ENCODE results near the gene SLC37A1. TPM values are rescaled to one million over a fixed set of nuclear protein-coding genes. Genes with fewer than 3 reads are reported as not detected.
A peak's percentile ranks its signal among the peaks of the same experiment; 100 is the strongest.

The SLC37A1 gene
- total RNA-seq, 2 donors from 2014 or later, result 17.2 to 22.5 TPM

DNA sequence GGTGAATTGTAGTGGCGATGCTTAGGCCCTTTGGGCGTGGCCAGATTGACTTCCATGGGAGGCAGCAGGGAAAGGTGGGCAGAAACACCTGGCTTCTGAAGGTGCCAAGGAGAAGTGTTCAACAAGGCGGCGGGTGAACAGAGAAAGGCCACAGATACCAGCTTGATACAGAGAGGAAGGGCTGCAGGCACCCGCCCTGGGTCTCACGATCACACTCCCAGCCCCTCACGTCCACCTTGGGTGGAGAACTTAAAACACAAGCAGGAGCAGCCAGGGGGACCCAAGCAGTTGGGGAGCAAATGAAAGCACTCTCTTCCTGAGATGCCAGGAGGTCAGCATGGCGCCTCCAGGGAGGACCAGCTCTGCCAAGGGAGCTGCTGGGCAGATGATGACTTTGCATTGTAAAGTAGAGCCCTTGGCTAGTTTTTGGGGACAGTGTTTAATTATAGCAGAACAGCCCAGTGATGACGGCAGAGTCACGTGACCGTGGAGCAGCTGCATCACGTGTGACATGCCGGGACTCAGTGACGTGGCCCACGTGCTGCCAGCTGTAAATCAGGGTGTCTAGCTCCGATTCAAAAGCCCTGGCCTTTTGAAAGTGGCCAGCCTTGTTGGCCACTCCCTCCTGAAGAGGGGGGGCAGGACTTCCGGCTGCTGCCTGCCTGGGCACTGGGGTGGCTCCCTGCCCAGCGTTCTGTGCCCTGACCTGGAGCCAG, 19.0 kb downstream of the SLC37A1 start:
- H3K36me3 Mint-ChIP-seq, result no peaks in the 10 kb centered on the region
- H3K9me3 Mint-ChIP-seq, result no peaks in the 10 kb centered on the region
- H3K4me3 Mint-ChIP-seq, result no peak overlapping the region
- peaks cover 22 to 23% of the 10 kb centered on the region in 2 donors for H3K4me1 Mint-ChIP-seq (ENCODE audit: low read depth in 2 of 2)
- DNase-seq (ENCODE audit: low spot score), result peak; percentile 46
- H3K27ac Mint-ChIP-seq, result peak overlapping the region in 1 of 2 donors; percentile 73
- no peaks in the 10 kb centered on the region for H3K27me3 Mint-ChIP-seq
- no peak for ATAC-seq

GRCh38 chr21:42533306-42533962, 19.8 kb downstream of the SLC37A1 start:
- ATAC-seq (no peak), DNase-seq (ENCODE audit: low spot score) (no peak)
- H3K27ac Mint-ChIP-seq, result no peak overlapping the region
- H3K36me3 Mint-ChIP-seq, result no peaks in the 10 kb centered on the region
- H3K27me3 Mint-ChIP-seq, result no peaks in the 10 kb centered on the region
- no peak overlapping the region for H3K4me3 Mint-ChIP-seq
- H3K4me1 Mint-ChIP-seq (ENCODE audit: low read depth in 2 of 2), result peaks cover 14 to 17% of the 10 kb centered on the region in 2 donors
- no peaks in the 10 kb centered on the region for H3K9me3 Mint-ChIP-seq

GRCh38 chr21:42533963-42534355, 20.3 kb downstream of the SLC37A1 start:
- ATAC-seq (no peak), DNase-seq (ENCODE audit: low spot score) (no peak)
- no peaks in the 10 kb centered on the region for H3K9me3 Mint-ChIP-seq
- peaks cover 13 to 17% of the 10 kb centered on the region in 2 donors for H3K4me1 Mint-ChIP-seq (ENCODE audit: low read depth in 2 of 2)
- H3K27ac Mint-ChIP-seq, result no peak overlapping the region
- no peak overlapping the region for H3K4me3 Mint-ChIP-seq
- H3K36me3 Mint-ChIP-seq, result no peaks in the 10 kb centered on the region
- no peaks in the 10 kb centered on the region for H3K27me3 Mint-ChIP-seq

GRCh38 chr21:42534421-42535378, 21.0 kb downstream of the SLC37A1 start:
- Mint-ChIP-seq H3K36me3 (no peaks in the 10 kb centered on the region), H3K4me1 (ENCODE audit: low read depth in 2 of 2) (peaks cover 11 to 13% of the 10 kb centered on the region in 2 donors), H3K9me3 (no peaks in the 10 kb centered on the region), H3K27ac (no peak overlapping the region), H3K27me3 (no peaks in the 10 kb centered on the region), H3K4me3 (no peak overlapping the region)
- DNase-seq (ENCODE audit: low spot score) (no peak), ATAC-seq (no peak)

GRCh38 chr21:42535602-42536171, 22.0 kb downstream of the SLC37A1 start:
- H3K4me3 Mint-ChIP-seq, result no peak overlapping the region
- DNase-seq (ENCODE audit: low spot score) (peak; percentile 48), ATAC-seq (no peak)
- no peaks in the 10 kb centered on the region for H3K9me3 Mint-ChIP-seq
- no peaks in the 10 kb centered on the region for H3K36me3 Mint-ChIP-seq
- peaks cover under 1 to 7% of the 10 kb centered on the region in 2 donors for H3K4me1 Mint-ChIP-seq (ENCODE audit: low read depth in 2 of 2)
- H3K27me3 Mint-ChIP-seq, result no peaks in the 10 kb centered on the region
- no peak overlapping the region for H3K27ac Mint-ChIP-seq

GRCh38 chr21:42536601-42537000, 22.9 kb downstream of the SLC37A1 start:
- Mint-ChIP-seq H3K27me3 (no peaks in the 10 kb centered on the region), H3K4me3 (no peak overlapping the region), H3K4me1 (ENCODE audit: low read depth in 2 of 2) (peaks cover 0 to 6% of the 10 kb centered on the region in 2 donors), H3K9me3 (no peaks in the 10 kb centered on the region), H3K36me3 (no peaks in the 10 kb centered on the region), H3K27ac (no peak overlapping the region)
- DNase-seq (ENCODE audit: low spot score), result peak; percentile 37
- no peak for ATAC-seq

DNA sequence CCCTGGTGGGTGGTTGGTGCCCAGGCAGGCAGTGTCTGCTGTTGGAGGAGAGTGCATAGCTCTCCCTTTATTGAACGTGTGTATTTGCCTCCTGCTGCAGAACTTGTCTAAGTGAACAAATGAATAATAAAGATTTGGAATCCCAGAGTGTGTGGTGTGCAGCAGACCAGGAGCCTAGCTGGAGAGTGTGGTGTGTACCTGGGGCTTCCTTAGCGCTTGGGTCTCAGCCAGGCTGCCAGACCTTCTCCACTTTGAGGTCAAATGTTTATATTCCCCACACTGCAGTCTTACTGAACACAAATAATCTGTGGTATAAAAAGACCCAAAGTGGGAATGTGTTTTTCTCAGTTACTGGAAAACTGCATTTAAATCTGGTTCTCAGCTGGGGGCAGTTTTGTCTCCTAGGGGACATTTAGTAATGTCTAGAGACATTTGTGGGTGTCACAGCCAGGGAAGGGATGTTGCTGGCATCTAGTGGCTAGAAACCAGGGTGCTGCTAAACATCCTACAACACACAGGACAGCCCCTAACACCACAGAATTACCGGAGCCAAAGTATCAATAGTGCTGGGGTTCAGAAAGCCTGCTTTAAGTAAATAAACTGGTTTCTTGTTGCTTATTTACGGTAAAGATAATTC, 23.6 kb downstream of the SLC37A1 start:
- H3K4me3 Mint-ChIP-seq, result no peak overlapping the region
- H3K36me3 Mint-ChIP-seq, result no peaks in the 10 kb centered on the region
- H3K4me1 Mint-ChIP-seq (ENCODE audit: low read depth in 2 of 2), result peaks cover 0 to 6% of the 10 kb centered on the region in 2 donors
- H3K9me3 Mint-ChIP-seq, result no peaks in the 10 kb centered on the region
- no peak overlapping the region for H3K27ac Mint-ChIP-seq
- DNase-seq (ENCODE audit: low spot score) (peak; percentile 25), ATAC-seq (no peak)
- no peaks in the 10 kb centered on the region for H3K27me3 Mint-ChIP-seq

DNA sequence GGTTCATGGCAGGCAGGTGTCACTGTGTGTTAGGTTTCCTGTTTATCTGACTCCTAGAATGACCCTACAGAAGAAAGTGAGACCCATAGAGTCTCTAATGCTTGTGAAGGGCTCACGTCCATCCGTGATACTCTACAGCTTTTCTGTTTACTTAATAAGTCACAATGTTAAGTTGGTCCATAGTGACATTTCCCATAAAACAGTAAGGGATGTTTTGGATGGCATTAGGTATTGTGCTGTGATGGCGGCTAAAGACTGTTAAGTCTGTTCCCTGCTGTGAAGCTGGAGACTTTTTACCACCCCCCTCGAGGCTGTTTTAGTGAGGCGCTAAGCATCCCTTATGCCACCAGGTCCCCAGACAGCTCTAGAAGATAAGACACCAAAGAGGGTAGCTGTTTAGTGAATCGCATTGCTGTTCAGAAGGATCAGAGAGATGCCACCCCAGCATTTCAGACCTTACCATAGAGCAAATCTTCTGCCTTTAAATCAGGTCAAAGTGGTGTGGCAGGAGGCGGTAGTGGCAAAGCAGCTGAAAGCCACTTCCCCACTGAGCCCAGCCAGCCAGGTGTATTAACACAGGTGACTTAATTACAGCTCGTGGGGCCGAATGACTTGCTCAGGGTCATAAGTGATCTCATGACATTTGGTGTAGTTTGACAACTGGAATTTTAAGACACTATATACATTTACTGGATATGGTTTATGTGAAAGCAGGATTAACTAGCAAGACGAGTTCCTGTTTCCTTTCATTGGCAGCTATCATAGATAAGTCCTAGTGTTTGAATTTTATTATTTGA, 25.0 kb downstream of the SLC37A1 start:
- ATAC-seq, result no peak
- Mint-ChIP-seq H3K4me1 (ENCODE audit: low read depth in 2 of 2) (peaks cover 0 to 4% of the 10 kb centered on the region in 2 donors), H3K36me3 (no peaks in the 10 kb centered on the region), H3K27ac (no peak overlapping the region), H3K27me3 (no peaks in the 10 kb centered on the region), H3K4me3 (no peak overlapping the region), H3K9me3 (no peaks in the 10 kb centered on the region)
- DNase-seq (ENCODE audit: low spot score), result no peak

GRCh38 chr21:42539342-42539741, 25.7 kb downstream of the SLC37A1 start:
- peaks cover 0 to 4% of the 10 kb centered on the region in 2 donors for H3K4me1 Mint-ChIP-seq (ENCODE audit: low read depth in 2 of 2)
- H3K27ac Mint-ChIP-seq, result no peak overlapping the region
- H3K27me3 Mint-ChIP-seq, result no peaks in the 10 kb centered on the region
- no peaks in the 10 kb centered on the region for H3K9me3 Mint-ChIP-seq
- DNase-seq (ENCODE audit: low spot score) (no peak), ATAC-seq (no peak)
- H3K36me3 Mint-ChIP-seq, result no peaks in the 10 kb centered on the region
- no peak overlapping the region for H3K4me3 Mint-ChIP-seq

DNA sequence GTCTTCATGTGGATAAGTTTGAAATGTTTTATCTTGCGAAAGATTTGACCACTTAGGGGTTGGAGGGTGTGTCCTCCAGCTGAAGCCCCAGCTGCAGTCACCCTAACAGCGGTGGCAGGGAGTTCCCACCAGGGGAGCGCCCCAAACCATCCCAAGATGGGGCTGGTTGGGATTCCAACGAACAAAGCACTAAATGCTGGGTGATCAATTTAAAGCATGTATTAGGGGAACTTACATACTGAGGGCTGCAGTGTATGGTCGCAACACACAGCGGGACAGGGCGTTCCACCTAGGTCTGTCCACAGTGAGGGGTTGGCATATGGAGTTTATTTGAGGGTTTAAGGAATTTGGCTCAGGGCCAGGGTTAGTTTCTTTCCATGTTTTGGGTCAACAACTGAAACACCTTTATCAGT, 26.3 kb downstream of the SLC37A1 start:
- no peaks in the 10 kb centered on the region for H3K27me3 Mint-ChIP-seq
- ATAC-seq (no peak), DNase-seq (ENCODE audit: low spot score) (no peak)
- H3K9me3 Mint-ChIP-seq, result no peaks in the 10 kb centered on the region
- no peak overlapping the region for H3K4me3 Mint-ChIP-seq
- peaks cover 1 to 8% of the 10 kb centered on the region in 2 donors for H3K4me1 Mint-ChIP-seq (ENCODE audit: low read depth in 2 of 2)
- no peak overlapping the region for H3K27ac Mint-ChIP-seq
- no peaks in the 10 kb centered on the region for H3K36me3 Mint-ChIP-seq

GRCh38 chr21:42540396-42540795, 26.7 kb downstream of the SLC37A1 start:
- H3K9me3 Mint-ChIP-seq, result no peaks in the 10 kb centered on the region
- H3K27me3 Mint-ChIP-seq, result no peaks in the 10 kb centered on the region
- no peak overlapping the region for H3K27ac Mint-ChIP-seq
- DNase-seq (ENCODE audit: low spot score) (no peak), ATAC-seq (no peak)
- H3K36me3 Mint-ChIP-seq, result no peaks in the 10 kb centered on the region
- H3K4me3 Mint-ChIP-seq, result no peak overlapping the region
- H3K4me1 Mint-ChIP-seq (ENCODE audit: low read depth in 2 of 2), result peaks cover 6 to 13% of the 10 kb centered on the region in 2 donors

GRCh38 chr21:42541174-42541573, 27.5 kb downstream of the SLC37A1 start:
- H3K27me3 Mint-ChIP-seq, result no peaks in the 10 kb centered on the region
- DNase-seq (ENCODE audit: low spot score) (no peak), ATAC-seq (no peak)
- peaks cover 9 to 15% of the 10 kb centered on the region in 2 donors for H3K4me1 Mint-ChIP-seq (ENCODE audit: low read depth in 2 of 2)
- no peak overlapping the region for H3K27ac Mint-ChIP-seq
- no peak overlapping the region for H3K4me3 Mint-ChIP-seq
- no peaks in the 10 kb centered on the region for H3K36me3 Mint-ChIP-seq
- H3K9me3 Mint-ChIP-seq, result no peaks in the 10 kb centered on the region
